ENCODE data around the gene CREB5.

CREB5 gene

DNA sequence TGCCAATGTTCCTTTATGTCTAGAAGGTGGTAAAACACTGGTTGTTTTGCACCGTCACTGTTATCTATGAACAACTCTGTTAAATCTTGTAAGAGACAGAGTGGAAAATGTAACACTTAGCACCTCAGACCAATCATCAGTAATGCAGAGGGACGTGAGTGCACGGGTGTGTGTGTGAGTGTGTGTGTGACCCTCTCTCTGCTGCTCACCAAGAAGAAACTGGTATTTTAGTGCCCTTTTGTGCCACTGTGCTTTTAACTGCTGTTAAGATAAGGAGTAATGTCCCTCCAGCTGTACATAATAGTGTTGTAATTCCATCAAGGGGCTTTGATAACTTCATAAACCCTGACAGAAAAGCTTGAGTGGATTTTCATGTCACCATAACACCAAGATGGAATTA, 130.1 kb downstream of the CREB5 start:
- DNase-seq (ENCODE audit: extremely low spot score): no peak
- TF ChIP-seq CTCF (IDR thresholded peaks at IDR 0.05; ENCODE audit: control extremely low read depth, extremely low read depth, low read depth, missing control alignments): no peak
- ChIA-PET CTCF (interaction anchor here (1.0 kb wide), 1 partner anchor 15 kb away, joined by 3 read pairs; no protein-coding TSS in a partner anchor), POLR2A (no interaction called here)

DNA sequence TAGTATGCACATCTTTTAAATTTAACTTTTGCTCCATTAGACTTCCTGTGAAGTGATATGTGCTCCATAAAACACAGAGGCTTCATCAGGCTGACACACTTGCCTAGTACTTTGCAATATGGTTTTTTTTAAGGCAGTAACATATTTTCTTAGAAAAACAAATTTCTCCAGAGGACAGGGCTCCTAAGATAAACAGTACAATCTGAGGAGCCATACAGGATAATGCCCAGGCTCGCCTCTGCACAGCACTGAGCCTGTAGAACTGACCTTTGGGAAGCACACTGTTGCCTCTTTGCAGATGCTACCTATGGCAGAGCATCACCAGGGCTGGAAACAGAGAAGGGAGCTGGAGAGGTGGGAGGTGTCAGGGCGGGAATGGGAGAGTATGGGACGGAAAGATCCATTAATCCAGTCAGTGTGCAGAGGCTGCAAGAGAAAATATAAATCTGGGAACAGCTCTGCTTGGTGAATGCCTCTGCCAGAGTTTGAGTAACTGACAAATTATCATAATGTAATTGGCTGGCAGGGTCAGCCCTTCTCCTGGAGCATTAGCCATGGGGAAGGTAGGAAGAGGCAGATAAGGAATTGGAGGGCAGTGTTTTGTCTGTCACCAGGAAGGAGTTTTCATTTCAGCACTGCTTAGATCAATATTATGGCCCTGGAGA, 132.3 kb downstream of the CREB5 start:
- ChIA-PET POLR2A (no interaction called here), CTCF (interaction anchor here (1.5 kb wide), 1 partner anchor 12 kb away, joined by 5 read pairs; no protein-coding TSS in a partner anchor)
- no peak for DNase-seq (ENCODE audit: extremely low spot score)
- no peak for TF ChIP-seq CTCF (IDR thresholded peaks at IDR 0.05; ENCODE audit: control extremely low read depth, extremely low read depth, low read depth, missing control alignments)

GRCh38 chr7:28546067-28546466, 133.7 kb downstream of the CREB5 start:
- POLR2A ChIA-PET: no interaction called here
- no peak for TF ChIP-seq CTCF (IDR thresholded peaks at IDR 0.05; ENCODE audit: control extremely low read depth, extremely low read depth, low read depth, missing control alignments)
- CTCF ChIA-PET: interaction anchor here (1.1 kb wide), 1 partner anchor 24 kb away, joined by 3 read pairs; no protein-coding TSS in a partner anchor
- DNase-seq (ENCODE audit: extremely low spot score): no peak

- CTCF ChIA-PET: interaction anchor here (1.1 to 1.7 kb wide), 5 partner anchors 10 to 135 kb away, joined by 3 to 7 read pairs (median 3); partner anchors contain the start of gene CREB5
- no peak for DNase-seq (ENCODE audit: extremely low spot score)
- TF ChIP-seq CTCF (IDR thresholded peaks at IDR 0.05; ENCODE audit: control extremely low read depth, extremely low read depth, low read depth, missing control alignments): no peak
- POLR2A ChIA-PET: no interaction called here
These were observed 134.8 kb downstream of the CREB5 start for GRCh38 chr7:28547115-28547514.

DNA sequence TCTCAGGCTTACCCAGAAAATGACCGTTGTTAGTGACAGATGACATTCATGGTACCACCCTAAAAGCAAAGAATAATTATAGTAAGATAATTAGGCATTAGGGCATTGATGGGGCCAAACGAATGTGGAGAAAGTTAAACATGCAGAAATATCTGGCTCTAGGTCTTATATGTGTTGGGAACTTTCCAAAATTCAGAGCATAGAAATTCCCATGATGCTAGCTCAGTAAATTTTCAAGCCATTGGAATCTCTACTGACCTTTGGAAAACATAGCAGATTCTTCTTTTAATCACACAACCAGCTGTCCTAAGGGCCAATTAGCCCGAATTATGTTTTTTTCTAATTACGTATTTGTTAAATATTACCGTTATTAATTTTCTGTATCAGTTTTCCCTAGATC, 136.1 kb downstream of the CREB5 start:
- no peak for TF ChIP-seq CTCF (IDR thresholded peaks at IDR 0.05; ENCODE audit: control extremely low read depth, extremely low read depth, low read depth, missing control alignments)
- POLR2A ChIA-PET: no interaction called here
- CTCF ChIA-PET: interaction anchor here (1.2 to 2.0 kb wide), 6 partner anchors 9 to 136 kb away, joined by 3 to 7 read pairs (median 4); partner anchors contain the start of gene CREB5
- no peak for DNase-seq (ENCODE audit: extremely low spot score)

DNA sequence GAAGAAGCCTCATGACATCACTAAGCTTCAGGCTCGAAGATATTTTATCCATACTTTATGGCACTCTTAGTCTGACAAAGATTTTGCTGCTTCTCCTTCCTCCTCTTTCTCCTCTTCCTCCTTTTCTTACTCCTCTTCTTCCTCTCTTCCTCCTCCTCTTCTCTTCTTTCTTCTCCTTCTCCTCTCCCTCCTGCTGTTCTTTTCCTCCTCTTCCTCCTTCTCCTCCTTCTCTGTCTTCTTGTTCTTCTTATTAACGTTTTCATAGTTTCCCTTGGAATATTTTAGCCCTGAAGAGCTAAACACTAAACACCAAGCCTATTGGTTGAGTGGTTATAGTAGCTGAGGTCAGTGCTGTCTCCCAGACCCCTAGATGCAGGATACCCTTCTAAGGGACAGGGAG, 137.7 kb downstream of the CREB5 start:
- ChIA-PET POLR2A (no interaction called here), CTCF (interaction anchor here (1.0 to 2.5 kb wide), 4 partner anchors 8 to 26 kb away, joined by 3 to 10 read pairs (median 6); no protein-coding TSS in a partner anchor)
- no peak for TF ChIP-seq CTCF (IDR thresholded peaks at IDR 0.05; ENCODE audit: control extremely low read depth, extremely low read depth, low read depth, missing control alignments)
- no peak for DNase-seq (ENCODE audit: extremely low spot score)
